Muscle of back (tissue), 11 donors: Measurements from ENCODE around the gene ZNF469. TPM values are rescaled to one million over a fixed set of nuclear protein-coding genes. Genes with fewer than 3 reads are reported as not detected.

Source experiments
- DNase-seq, 3 donors: peaks; one replicate each; pipeline versions ENCODE4 v3.0.0 to v3.0.0-alpha.2; 2013
- polyA plus RNA-seq, 10 donors: library from polyadenylated mRNA; unstranded; fragments of 120-200 nt; gene quantifications; one replicate each; pipeline ENCODE4 v1.2.1, GENCODE V29; 2013; ENCODE audit not compliant: insufficient read length in 10 of 10

The ZNF469 gene
- polyA plus RNA-seq, 10 donors: 4.0 to 9.9 (median 6.2) TPM

- no peak for DNase-seq
Observed at GRCh38 chr16:88345031-88345720, 37.6 kb upstream of the ZNF469 start.

GRCh38 chr16:88345721-88346560 lies 36.8 kb upstream of the ZNF469 start:
- peak in 1 of 3 donors; percentile 58 for DNase-seq

- DNase-seq: no peak
Observed at GRCh38 chr16:88346680-88347505, 35.9 kb upstream of the ZNF469 start.

- no peak for DNase-seq
Observed at GRCh38 chr16:88347656-88348376, 34.9 kb upstream of the ZNF469 start.

GRCh38 chr16:88348377-88349152 lies 34.2 kb upstream of the ZNF469 start:
- DNase-seq: no peak

- DNase-seq: no peak
Observed at GRCh38 chr16:88349153-88349902, 33.4 kb upstream of the ZNF469 start.

GRCh38 chr16:88349903-88350900 lies 32.6 kb upstream of the ZNF469 start:
- no peak for DNase-seq

- DNase-seq: no peak
Observed at GRCh38 chr16:88350922-88351321, 31.8 kb upstream of the ZNF469 start.

- DNase-seq: no peak
Observed at GRCh38 chr16:88351491-88352101, 31.2 kb upstream of the ZNF469 start.

- DNase-seq: no peak
Observed at GRCh38 chr16:88352261-88353200, 30.2 kb upstream of the ZNF469 start.

GRCh38 chr16:88353232-88353631 lies 29.5 kb upstream of the ZNF469 start:
- DNase-seq: no peak

GRCh38 chr16:88353691-88354090 lies 29.1 kb upstream of the ZNF469 start:
- peak in 1 of 3 donors; percentile 40 for DNase-seq

- DNase-seq: no peak
Observed at GRCh38 chr16:88354229-88355092, 28.3 kb upstream of the ZNF469 start.

GRCh38 chr16:88355093-88355388 lies 27.7 kb upstream of the ZNF469 start:
- no peak for DNase-seq

GRCh38 chr16:88355389-88356123 lies 27.2 kb upstream of the ZNF469 start:
- no peak for DNase-seq
